ENCODE data around the gene FGF1. TPM values are rescaled to one million over a fixed set of nuclear protein-coding genes. Genes with fewer than 3 reads are reported as not detected.
A peak's percentile ranks its signal among the peaks of the same experiment; 100 is the strongest.

Gene FGF1
- total RNA-seq, 4 donors from 2014 or later, result 0.81 to 1.3 (median 1.2) TPM

- Histone ChIP-seq H3K4me3 (replicated peaks in 1 of 3) (no peak overlapping the region), H3K4me1 (no peaks in the 10 kb centered on the region), H3K27me3 (no peaks in the 10 kb centered on the region), H3K9me3 (no peaks in the 10 kb centered on the region), H3K27ac (no peak overlapping the region), H3K36me3 (no peaks in the 10 kb centered on the region)
- 95 to 97% methylated on average over 3 of the region's 3 CpGs for WGBS, 2 donors
- intact Hi-C loops (cut with DNase I), result no loop called here
- no peak for DNase-seq
- TF ChIP-seq CTCF (IDR thresholded peaks at IDR 0.05) (no peak), POLR2A (IDR thresholded peaks at IDR 0.05) (no peak)
Measured at GRCh38 chr5:142568996-142569335, 116.9 kb downstream of the FGF1 start.

- Histone ChIP-seq H3K27ac (peak overlapping the region in 1 of 3 donors; percentile 1), H3K4me3 (replicated peaks in 1 of 3) (no peak overlapping the region), H3K9me3 (no peaks in the 10 kb centered on the region), H3K27me3 (no peaks in the 10 kb centered on the region), H3K36me3 (no peaks in the 10 kb centered on the region), H3K4me1 (no peaks in the 10 kb centered on the region)
- intact Hi-C loops (cut with DNase I), result no loop called here
- no peak for DNase-seq
- TF ChIP-seq POLR2A (IDR thresholded peaks at IDR 0.05), result no peak
- no peak for TF ChIP-seq CTCF (IDR thresholded peaks at IDR 0.05)
- 69 to 85% methylated on average over 10 of the region's 10 CpGs for WGBS, 2 donors
Measured at GRCh38 chr5:142568283-142568995, 117.5 kb downstream of the FGF1 start.

- Histone ChIP-seq H3K27me3 (no peaks in the 10 kb centered on the region), H3K27ac (no peak overlapping the region), H3K4me3 (replicated peaks in 1 of 3) (no peak overlapping the region), H3K9me3 (no peaks in the 10 kb centered on the region), H3K36me3 (no peaks in the 10 kb centered on the region), H3K4me1 (peaks cover 0 to 8% of the 10 kb centered on the region in 2 donors)
- intact Hi-C loops (cut with DNase I), result no loop called here
- DNase-seq, result no peak
- 55 to 57% methylated on average over 7 of the region's 7 CpGs for WGBS, 2 donors
- TF ChIP-seq CTCF (IDR thresholded peaks at IDR 0.05), result no peak
- no peak for TF ChIP-seq POLR2A (IDR thresholded peaks at IDR 0.05)
Measured at GRCh38 chr5:142561486-142562097, 124.3 kb downstream of the FGF1 start.

- intact Hi-C loops (cut with DNase I), result no loop called here
- Histone ChIP-seq H3K27me3 (no peaks in the 10 kb centered on the region), H3K4me1 (peaks cover 0 to 8% of the 10 kb centered on the region in 2 donors), H3K27ac (no peak overlapping the region), H3K9me3 (no peaks in the 10 kb centered on the region), H3K36me3 (no peaks in the 10 kb centered on the region), H3K4me3 (replicated peaks in 1 of 3) (no peak overlapping the region)
- TF ChIP-seq POLR2A (IDR thresholded peaks at IDR 0.05) (no peak), CTCF (IDR thresholded peaks at IDR 0.05) (no peak)
- no peak for DNase-seq
- WGBS, 2 donors, result 87 to 93% methylated on average over 2 of the region's 2 CpGs
Measured at GRCh38 chr5:142561029-142561428, 124.9 kb downstream of the FGF1 start.

GRCh38 chr5:142552107-142552506 lies 133.8 kb downstream of the FGF1 start:
- no peak for TF ChIP-seq CTCF (IDR thresholded peaks at IDR 0.05)
- TF ChIP-seq POLR2A (IDR thresholded peaks at IDR 0.05), result no peak
- intact Hi-C loops (cut with DNase I), result loop anchor here (5.0 kb wide), 2 partner anchors 400 to 560 kb away; no protein-coding TSS in a partner anchor
- WGBS, 2 donors, result 61 to 72% methylated on average over 6 of the region's 6 CpGs
- Histone ChIP-seq H3K36me3 (no peaks in the 10 kb centered on the region), H3K4me1 (peaks cover 0 to 7% of the 10 kb centered on the region in 2 donors), H3K27ac (peak overlapping the region in 1 of 3 donors; percentile 45), H3K9me3 (no peaks in the 10 kb centered on the region), H3K4me3 (replicated peaks in 1 of 3) (no peak overlapping the region), H3K27me3 (no peaks in the 10 kb centered on the region)
- DNase-seq, result no peak
